Endometrial microvascular endothelial cells (primary cell): ENCODE results near the gene LHPP. TPM values are rescaled to one million over a fixed set of nuclear protein-coding genes. Genes with fewer than 3 reads are reported as not detected.

ENCODE experiments used
- in situ Hi-C: cut with HindIII; loops from 2 replicates; pipeline ENCODE4 v1.10.0; 2017; ENCODE audit warnings: low sequenced_read_pairs, low pct_unique_long_range_greater_than_20kb; ENCODE audit errors: inconsistent ontology term
- total RNA-seq: library from RNA; depleted of rRNA; stranded (reverse); fragments of >200 nt; gene quantifications from one replicate; pipeline ENCODE4 v1.2.3, GENCODE V29; 2015; ENCODE audit errors: inconsistent ontology term

LHPP gene
- total RNA-seq, 1 donor from 2014 or later, result 12.3 TPM

GRCh38 chr10:124559372-124560132 lies 97.9 kb downstream of the LHPP start:
- in situ Hi-C loops, result no loop called here

- in situ Hi-C loops, result no loop called here
Observed at GRCh38 chr10:124560377-124561105, 98.9 kb downstream of the LHPP start.

- in situ Hi-C loops, result no loop called here
Observed at GRCh38 chr10:124561206-124561605, 99.6 kb downstream of the LHPP start.

GRCh38 chr10:124562425-124563060 lies 100.9 kb downstream of the LHPP start:
- in situ Hi-C loops, result no loop called here

- in situ Hi-C loops, result no loop called here
Observed at GRCh38 chr10:124563320-124564040, 101.9 kb downstream of the LHPP start.

- in situ Hi-C loops, result no loop called here
Observed at GRCh38 chr10:124564881-124565280, 103.3 kb downstream of the LHPP start.

- in situ Hi-C loops, result no loop called here
Observed at GRCh38 chr10:124565565-124566221, 104.1 kb downstream of the LHPP start.

GRCh38 chr10:124566222-124566888 lies 104.7 kb downstream of the LHPP start:
- in situ Hi-C loops, result no loop called here

- in situ Hi-C loops, result no loop called here
Observed at GRCh38 chr10:124566981-124567835, 105.6 kb downstream of the LHPP start.

- in situ Hi-C loops, result no loop called here
Observed at GRCh38 chr10:124568339-124568738, 106.7 kb downstream of the LHPP start.

- in situ Hi-C loops, result no loop called here
Observed at GRCh38 chr10:124568848-124569622, 107.4 kb downstream of the LHPP start.

GRCh38 chr10:124569623-124570470 lies 108.2 kb downstream of the LHPP start:
- in situ Hi-C loops, result no loop called here

GRCh38 chr10:124570646-124571045 lies 109.0 kb downstream of the LHPP start:
- in situ Hi-C loops, result no loop called here

GRCh38 chr10:124572751-124573150 lies 111.1 kb downstream of the LHPP start:
- in situ Hi-C loops, result no loop called here

- in situ Hi-C loops, result no loop called here
Observed at GRCh38 chr10:124573726-124574455, 112.3 kb downstream of the LHPP start.
